Mucosa of gallbladder (tissue), 1 donor: Measurements from ENCODE around the gene MAP3K20. TPM values are rescaled to one million over a fixed set of nuclear protein-coding genes. Genes with fewer than 3 reads are reported as not detected.
A peak's percentile ranks its signal among the peaks of the same experiment; 100 is the strongest.
"Not testable (repeated sequence)": the region's sequence is repeated elsewhere in the genome, so short reads cannot be mapped to it uniquely, and the experiment has no call there.

Experiments used
- DNase-seq: peaks from one replicate; pipeline ENCODE4 v3.0.0-alpha.2; 2020; ENCODE audit warnings: low spot score
- total RNA-seq: library from RNA; stranded (reverse); gene quantifications from one replicate; pipeline ENCODE4 v1.2.1, GENCODE V29; 2021
- donor health status: DM: no; HTN: no; CAD: no.

Gene MAP3K20
- total RNA-seq, 1 donor from 2014 or later, result 90.0 TPM

- no peak for DNase-seq
Measured at GRCh38 chr2:173087214-173087581, 11.6 kb downstream of the MAP3K20 start.

DNA sequence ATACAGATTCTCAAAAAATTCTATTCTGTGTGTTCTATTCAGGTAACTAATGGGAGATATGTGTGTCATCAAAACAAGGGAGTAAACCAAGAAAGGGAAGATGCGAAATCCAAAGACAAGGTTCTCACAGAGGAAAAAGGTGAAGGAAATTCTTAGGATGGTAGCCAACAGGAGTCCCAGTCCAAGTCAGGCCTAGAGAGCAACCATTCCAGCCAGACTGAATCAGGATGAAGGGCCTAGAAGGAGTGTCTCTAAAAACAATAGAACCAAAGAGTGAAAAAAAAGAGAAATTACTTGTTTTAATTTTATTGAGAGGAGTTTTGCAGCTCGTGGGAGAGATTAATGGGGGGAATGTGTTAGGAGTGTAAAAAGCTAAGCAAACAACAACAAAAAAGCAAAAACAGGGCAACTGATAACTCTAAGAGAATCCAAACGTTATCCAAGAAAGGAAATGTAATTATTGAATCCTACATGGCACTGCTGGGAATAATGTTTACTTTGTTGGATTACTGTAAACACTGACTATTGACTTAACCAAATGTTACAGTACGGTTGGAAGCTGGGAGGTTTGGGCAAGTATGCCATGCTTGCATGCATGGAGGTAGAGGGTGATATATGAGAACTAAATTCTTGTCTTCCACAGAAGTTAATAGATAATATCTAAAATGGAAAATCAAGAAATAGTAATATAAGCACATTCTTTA is 12.3 kb downstream of the MAP3K20 start:
- DNase-seq, result no peak

GRCh38 chr2:173090276-173090877 is 14.7 kb downstream of the MAP3K20 start:
- DNase-seq, result no peak

GRCh38 chr2:173090973-173091660 is 15.5 kb downstream of the MAP3K20 start:
- DNase-seq, result no peak

DNA sequence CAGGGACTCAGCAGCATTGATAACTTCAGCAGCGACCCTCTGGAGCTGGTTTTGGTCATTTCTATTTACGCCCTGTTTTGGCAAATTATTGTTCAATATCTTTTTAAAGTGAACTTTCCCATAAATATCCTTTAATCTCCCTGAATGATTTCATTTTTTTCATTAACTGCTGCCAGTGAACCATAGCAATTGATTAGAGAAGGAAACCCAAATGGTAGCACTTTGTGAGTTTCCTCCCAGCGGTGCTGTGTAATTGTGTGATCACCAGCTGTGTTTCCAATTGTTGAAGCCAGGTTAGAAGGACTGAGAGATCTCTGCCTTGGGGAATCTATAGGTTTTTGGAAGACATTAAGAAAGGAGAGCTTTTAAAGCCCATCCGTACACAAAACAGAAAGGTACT is 16.3 kb downstream of the MAP3K20 start:
- no peak for DNase-seq

DNA sequence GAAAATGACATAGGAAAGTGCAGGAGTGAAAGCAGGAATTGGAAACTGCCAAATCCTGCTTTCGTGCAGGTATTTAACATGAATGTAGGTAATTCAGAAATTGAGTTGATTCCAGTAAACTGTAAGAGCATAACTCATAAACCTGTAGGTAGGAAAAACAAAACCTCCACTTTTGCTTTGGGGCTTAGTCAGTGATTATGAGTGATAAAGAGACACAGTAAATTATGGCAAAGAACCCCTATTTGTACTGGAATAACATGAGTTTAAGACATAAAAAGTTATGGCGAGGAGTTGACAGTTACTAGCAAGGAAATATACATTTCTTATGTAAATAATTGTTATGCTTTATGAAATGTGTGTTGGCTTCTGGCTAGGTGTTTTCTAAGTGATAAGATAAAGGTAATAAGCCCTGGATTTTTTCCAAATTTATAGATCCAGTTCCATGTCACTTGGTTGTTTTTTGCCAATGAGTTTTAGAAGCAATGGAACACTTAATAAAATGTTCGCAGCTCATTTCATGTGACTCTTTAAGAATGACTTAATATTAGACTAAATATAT is 17.3 kb downstream of the MAP3K20 start:
- no peak for DNase-seq

DNA sequence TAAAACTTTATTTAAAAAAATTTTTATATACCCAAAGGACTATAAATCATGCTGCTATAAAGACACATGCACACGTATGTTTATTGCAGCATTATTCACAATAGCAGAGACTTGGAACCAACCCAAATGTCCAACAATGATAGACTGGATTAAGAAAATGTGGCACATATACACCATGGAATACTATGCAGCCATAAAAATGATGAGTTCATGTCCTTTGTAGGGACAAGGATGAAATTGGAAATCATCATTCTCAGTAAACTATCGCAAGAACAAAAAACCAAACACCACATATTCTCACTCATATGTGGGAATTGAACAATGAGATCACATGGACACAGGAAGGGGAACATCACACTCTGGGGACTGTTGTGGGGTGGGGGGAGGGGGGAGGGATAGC is 18.0 kb downstream of the MAP3K20 start:
- not testable (repeated sequence) for DNase-seq

- no peak for DNase-seq
Measured at GRCh38 chr2:173094731-173095130, 19.1 kb downstream of the MAP3K20 start.

DNA sequence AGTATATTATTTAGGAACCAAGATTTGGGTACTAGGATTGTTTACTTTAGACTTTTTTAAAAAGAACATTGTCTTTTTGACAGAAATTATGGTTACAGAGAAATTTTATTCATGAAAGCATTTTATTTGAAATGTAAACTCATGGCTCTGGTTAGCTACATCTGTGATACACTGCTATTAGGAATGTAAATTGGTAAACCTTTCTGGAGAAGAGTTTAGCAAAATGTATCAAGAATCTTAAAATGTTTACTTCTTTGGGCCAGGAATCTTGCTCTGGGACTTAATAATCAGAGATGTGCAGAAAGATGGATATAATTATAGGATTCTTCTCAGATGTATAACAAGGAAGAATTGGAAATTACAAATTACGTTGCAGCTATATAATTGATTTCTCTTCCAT is 19.7 kb downstream of the MAP3K20 start:
- DNase-seq, result no peak

DNA sequence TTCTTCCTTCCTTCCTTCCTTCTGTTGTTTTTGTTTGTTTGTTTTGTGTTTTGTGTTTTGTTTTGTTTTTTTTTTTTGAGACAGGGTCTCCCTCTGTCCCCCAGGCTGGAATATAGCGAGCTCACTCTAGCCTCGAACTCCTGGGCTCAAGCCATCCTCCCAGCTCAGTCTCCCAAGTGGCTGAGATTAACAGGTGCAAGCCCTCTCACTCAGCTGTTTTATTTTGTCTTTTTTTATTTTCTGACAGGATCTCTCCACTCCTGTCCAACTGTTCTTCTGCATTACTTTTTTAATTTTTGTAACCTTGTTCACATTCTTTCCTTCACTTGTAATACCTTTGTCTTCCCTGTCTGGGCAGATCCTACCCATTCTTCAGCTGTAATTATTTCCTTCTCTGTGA is 23.6 kb downstream of the MAP3K20 start:
- DNase-seq, result no peak

GRCh38 chr2:173099804-173100203 is 24.2 kb downstream of the MAP3K20 start:
- DNase-seq, result no peak

DNA sequence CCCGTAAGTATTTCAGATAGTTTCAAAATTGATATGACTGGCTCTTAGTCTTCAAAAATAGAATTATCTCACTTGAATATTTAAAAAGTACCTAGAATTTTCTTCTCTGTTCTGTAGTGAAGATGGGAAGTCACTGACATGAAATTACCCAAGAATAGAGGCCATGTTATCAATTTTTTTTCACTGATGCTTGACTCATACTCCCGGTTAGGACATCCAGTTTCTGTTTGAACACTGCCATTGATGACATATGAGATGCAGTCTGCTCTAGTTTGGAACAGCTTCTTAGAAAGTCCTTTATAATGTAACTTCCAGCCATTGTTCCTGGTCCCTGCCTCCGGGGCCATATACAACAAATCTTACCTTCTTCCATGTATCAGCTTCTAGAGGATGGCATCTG is 26.0 kb downstream of the MAP3K20 start:
- no peak for DNase-seq

DNA sequence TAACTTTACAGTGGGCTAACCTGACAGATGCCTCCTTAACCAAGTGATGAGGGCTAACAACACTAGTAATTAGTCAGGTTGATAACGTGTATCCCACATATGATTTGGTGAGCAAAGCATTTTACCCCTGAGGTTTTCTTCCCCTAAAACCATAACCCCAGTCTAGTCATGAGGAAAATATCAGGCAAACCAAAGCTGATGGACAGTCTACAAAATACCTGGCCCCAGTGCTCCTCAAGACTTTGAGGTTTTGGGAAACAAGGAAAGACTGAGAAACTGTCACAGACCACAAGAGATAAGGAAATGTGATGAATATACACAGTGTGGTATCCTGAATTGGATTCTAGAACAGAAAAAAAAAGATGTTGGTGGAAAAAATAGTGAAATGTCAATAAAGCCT is 28.5 kb downstream of the MAP3K20 start:
- no peak for DNase-seq

GRCh38 chr2:173106959-173107628 is 31.4 kb downstream of the MAP3K20 start:
- no peak for DNase-seq

- DNase-seq, result no peak
Measured at GRCh38 chr2:173107629-173108022, 32.0 kb downstream of the MAP3K20 start.

- DNase-seq, result no peak
Measured at GRCh38 chr2:173109253-173110188, 33.9 kb downstream of the MAP3K20 start.

DNA sequence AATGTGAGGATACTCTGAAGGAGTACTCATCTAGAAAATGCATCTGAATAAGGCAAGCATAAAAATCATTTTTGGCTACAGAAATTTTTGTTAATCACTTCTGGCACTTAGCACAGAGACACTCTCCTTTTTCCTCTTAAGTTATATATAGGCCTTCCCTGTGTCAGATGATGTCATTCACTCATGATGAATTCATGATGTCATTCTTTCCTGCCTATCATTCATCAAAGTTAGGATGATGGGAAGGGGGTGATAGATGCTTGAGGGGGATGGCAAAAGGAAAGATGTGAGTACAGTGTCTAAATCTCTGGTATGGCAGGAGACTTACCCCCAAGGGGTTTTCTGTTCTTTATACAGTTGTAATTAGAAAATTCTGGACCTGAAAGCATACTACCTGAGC is 42.0 kb downstream of the MAP3K20 start:
- no peak for DNase-seq

DNA sequence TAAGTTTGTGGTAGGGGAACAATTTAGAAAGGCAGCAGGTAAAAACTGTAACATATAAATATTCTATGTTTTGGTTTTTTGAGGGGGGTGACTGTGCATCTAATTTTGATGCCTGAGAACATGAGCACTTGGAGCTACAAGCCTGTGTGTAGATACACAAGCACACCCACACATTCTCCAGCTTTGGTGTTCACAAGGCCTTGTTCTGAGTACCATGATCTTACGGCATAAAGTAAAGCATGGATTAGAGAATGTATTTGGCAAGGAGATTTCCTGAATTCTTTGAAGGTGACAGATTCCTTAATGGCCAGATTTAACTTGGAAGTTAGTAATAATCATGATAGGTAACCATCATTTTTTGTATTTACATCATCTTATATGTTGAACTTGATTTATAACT is 42.7 kb downstream of the MAP3K20 start:
- DNase-seq, result no peak

- peak; percentile 27 for DNase-seq
Measured at GRCh38 chr2:173119069-173119807, 43.6 kb downstream of the MAP3K20 start.

DNA sequence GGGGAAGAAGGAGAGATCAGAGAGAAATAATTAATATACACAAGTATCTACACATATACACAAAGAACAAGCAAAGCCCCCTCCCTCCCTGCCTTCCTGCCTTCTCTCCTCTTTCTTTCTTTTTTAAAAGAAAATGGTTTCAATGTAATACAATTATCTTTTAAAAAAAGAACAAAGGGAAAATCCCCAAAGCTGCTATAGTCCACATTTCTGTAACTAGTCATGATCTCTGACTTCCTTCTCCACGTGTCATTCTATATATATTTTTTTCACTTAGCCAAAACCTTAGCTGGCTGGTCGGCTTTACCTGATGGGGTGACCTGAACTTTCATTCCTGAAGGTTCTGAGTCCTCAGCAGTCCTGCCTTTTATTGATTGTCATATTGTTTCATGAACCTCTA is 44.3 kb downstream of the MAP3K20 start:
- no peak for DNase-seq

DNA sequence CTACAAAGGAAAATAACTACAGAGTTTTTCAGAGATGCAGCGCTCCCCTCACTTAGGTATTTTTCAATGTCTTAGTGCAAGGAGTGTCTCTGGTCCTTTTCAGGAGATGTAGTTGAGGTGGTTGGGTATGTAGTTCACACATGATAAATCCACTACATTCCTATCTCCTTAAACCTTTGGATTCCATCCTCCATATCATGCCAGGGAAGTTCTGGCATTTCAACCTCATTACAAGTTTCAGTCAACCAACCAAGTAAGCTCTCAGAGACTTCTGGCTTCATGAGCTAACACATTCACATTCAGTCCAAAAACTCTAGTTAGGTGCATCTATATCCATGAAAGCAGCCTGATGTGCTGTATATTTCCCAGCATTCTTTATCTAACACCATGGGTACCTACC is 47.3 kb downstream of the MAP3K20 start:
- DNase-seq, result no peak
